ENCODE results near the gene VAC14.

- no peak for TF ChIP-seq TCF12 (IDR thresholded peaks at IDR 0.05; ENCODE audit: low read depth)
- TF ChIP-seq CREB1 (IDR thresholded peaks at IDR 0.05; ENCODE audit: low read depth), result no peak
- TF ChIP-seq RAD21 (IDR thresholded peaks at IDR 0.05; ENCODE audit: low read depth), result no peak
- TF ChIP-seq ZBTB7A (IDR thresholded peaks at IDR 0.05; ENCODE audit: low read depth), result no peak
- no peak for TF ChIP-seq EP300 (IDR thresholded peaks at IDR 0.05; ENCODE audit: borderline replicate concordance)
- no peak for TF ChIP-seq MAX (IDR thresholded peaks at IDR 0.05)
Observed at GRCh38 chr16:70652322-70652721, 148.6 kb downstream of the VAC14 start.
